GM23248 (cell line): ENCODE results near the gene IFIT1B. TPM values are rescaled to one million over a fixed set of nuclear protein-coding genes. Genes with fewer than 3 reads are reported as not detected.

ENCODE experiments used
- DNase-seq: peaks from one replicate; pipeline ENCODE4 v3.0.0-alpha.2; 2015
- H2AFZ ChIP-seq: fragments of 200-600 bp; sonication (generic); 2 replicates; pipeline ENCODE4 v1.6.1; 2016; ENCODE audit warnings: antibody characterized with exemption
- H3F3A ChIP-seq: fragments of 200-600 bp; sonication (generic); 2 replicates; pipeline ENCODE4 v1.6.1; 2016; ENCODE audit warnings: mild to moderate bottlenecking, antibody characterized with exemption, mixed run types; ENCODE audit not compliant: insufficient read depth
- H3K27ac ChIP-seq: fragments of 200-600 bp; sonication (generic); 2 replicates; pipeline ENCODE4 v1.5.1; 2016; ENCODE audit warnings: mild to moderate bottlenecking
- H3K27me3 ChIP-seq: fragments of 200-600 bp; sonication (generic); replicated peaks from 2 replicates; pipeline ENCODE4 v1.6.1; 2016; ENCODE audit warnings: mild to moderate bottlenecking; ENCODE audit not compliant: insufficient read depth
- H3K36me3 ChIP-seq: fragments of 200-600 bp; sonication (generic); 2 replicates; pipeline ENCODE4 v1.6.1; 2016; ENCODE audit warnings: low read depth, mild to moderate bottlenecking
- H3K4me1 ChIP-seq: fragments of 200-600 bp; sonication (generic); 2 replicates; pipeline ENCODE4 v1.6.1; 2016; ENCODE audit warnings: mild to moderate bottlenecking; ENCODE audit not compliant: insufficient read depth
- H3K4me2 ChIP-seq: fragments of 200-600 bp; sonication (generic); one replicate; pipeline ENCODE4 v1.6.1; 2016; ENCODE audit warnings: mild to moderate bottlenecking; ENCODE audit not compliant: unreplicated experiment
- H3K4me3 ChIP-seq: fragments of 200-600 bp; sonication (generic); 2 replicates; pipeline ENCODE4 v1.5.1; 2016; ENCODE audit warnings: mild to moderate bottlenecking
- H3K79me2 ChIP-seq: fragments of 200-600 bp; sonication (generic); 2 replicates; pipeline ENCODE4 v1.6.1; 2016; ENCODE audit warnings: mild to moderate bottlenecking; ENCODE audit not compliant: insufficient read depth
- H3K9ac ChIP-seq: fragments of 200-600 bp; sonication (generic); 2 replicates; pipeline ENCODE4 v1.6.1; 2016; ENCODE audit warnings: mild to moderate bottlenecking
- H3K9me2 ChIP-seq: fragments of 200-600 bp; sonication (generic); 2 replicates; pipeline ENCODE4 v1.6.1; 2016; ENCODE audit warnings: mixed run types, mild to moderate bottlenecking, moderate library complexity; ENCODE audit not compliant: insufficient read depth
- H3K9me3 ChIP-seq: fragments of 200-600 bp; sonication (generic); one replicate; pipeline ENCODE4 v1.6.1; 2017; ENCODE audit warnings: low read depth
- H4K20me1 ChIP-seq: fragments of 200-600 bp; sonication (generic); 2 replicates; pipeline ENCODE4 v1.6.0; 2016; ENCODE audit not compliant: insufficient read depth
- EZH2 ChIP-seq: fragments of 200-600 bp; sonication (generic); IDR thresholded peaks from 2 replicates; pipeline ENCODE4 v1.6.1; 2018; ENCODE audit warnings: antibody characterized with exemption, mild to moderate bottlenecking; ENCODE audit not compliant: insufficient read depth, poor library complexity, severe bottlenecking
- EZH2phosphoT487 ChIP-seq: fragments of 200-600 bp; sonication (generic); IDR thresholded peaks from 2 replicates; pipeline ENCODE4 v1.6.1; 2018; ENCODE audit warnings: antibody characterized with exemption, moderate library complexity, mild to moderate bottlenecking, low read depth; ENCODE audit not compliant: insufficient read depth
- WGBS, 2 experiments: methylation state at CpG; one replicate each; pipeline ENCODE4 v1.1.6; 2015 to 2017; ENCODE audit warnings: low lambda C conversion rate in 2 of 2, low coverage in 1 of 2; ENCODE audit errors: missing lambda C conversion rate in 2 of 2; 5-methylcytosine and 5-hydroxymethylcytosine counted together
- in situ Hi-C: fragments of 300-500 bp; cut with MboI; formaldehyde crosslinking; loops from 2 replicates; pipeline ENCODE4 v1.15.0; 2020
- polyA plus RNA-seq: library from polyadenylated mRNA; unstranded; fragments of >200 nt; fragmentation: Nextera tagmentation; extraction: Ambion mirVana; gene quantifications from 2 replicates; pipeline ENCODE4 v1.2.1, GENCODE V29; 2016
- total RNA-seq: library from RNA; depleted of rRNA; stranded (reverse); fragments of >200 nt; shearing (Covaris generic); gene quantifications from 2 replicates; pipeline ENCODE4 v1.2.3, GENCODE V29; 2014

Gene IFIT1B
- total and polyA plus RNA-seq, 2 experiments from 2014 or later, result not detected

DNA sequence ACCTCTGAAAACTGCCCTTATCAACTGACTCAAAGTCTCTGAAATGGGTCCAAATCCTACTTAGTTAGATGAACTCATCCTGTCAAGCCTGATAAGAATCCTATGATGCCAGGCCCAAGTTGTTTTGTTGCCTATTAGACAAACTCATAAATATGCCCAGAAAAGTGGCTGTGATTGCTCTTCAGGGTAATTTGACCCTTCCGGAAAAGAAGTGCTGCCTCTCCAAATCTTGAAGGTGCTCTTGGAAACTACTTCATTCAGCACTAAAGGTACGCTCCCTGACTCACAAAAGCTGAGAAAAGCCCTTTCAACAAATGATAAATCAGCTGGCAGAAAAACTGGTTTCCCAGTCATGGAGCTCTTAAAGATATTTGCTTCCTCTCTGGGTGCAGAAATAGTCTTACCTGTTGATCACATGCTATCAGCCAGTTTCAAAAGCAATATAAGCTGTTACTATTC is 43.2 kb downstream of the IFIT1B start:
- H3K79me2 ChIP-seq, result peaks cover 29% of the 10 kb centered on the region
- H3K9me3 ChIP-seq, result no peaks in the 10 kb centered on the region
- H3K4me1 ChIP-seq, result peaks cover 9% of the 10 kb centered on the region
- no peak overlapping the region for H3K4me3 ChIP-seq
- DNase-seq, result no peak
- H3K27me3 ChIP-seq, result no peaks in the 10 kb centered on the region
- no peaks in the 10 kb centered on the region for H4K20me1 ChIP-seq
- H3F3A ChIP-seq, result no peaks in the 10 kb centered on the region
- in situ Hi-C loops, result loop anchor here (25.0 kb wide), 1 partner anchor 291 kb away; the partner anchor contains the start of gene KIF20B
- WGBS, 2 experiments, result 93 to 96% methylated on average over 2 of the region's 2 CpGs
- no peak overlapping the region for H3K27ac ChIP-seq
- H3K4me2 ChIP-seq, result no peak overlapping the region
- TF ChIP-seq EZH2 (no peak), EZH2phosphoT487 (no peak)
- peaks cover 22% of the 10 kb centered on the region; the same call in 1 of the 2 replicates for H3K36me3 ChIP-seq
- no peak overlapping the region for H3K9ac ChIP-seq
- no peaks in the 10 kb centered on the region for H3K9me2 ChIP-seq
- no peak overlapping the region for H2AFZ ChIP-seq

- no peak overlapping the region for H3K4me2 ChIP-seq
- H3K9me2 ChIP-seq, result no peaks in the 10 kb centered on the region
- no peak overlapping the region; the same call in 1 of the 2 replicates for H2AFZ ChIP-seq
- in situ Hi-C loops, result loop anchor here (25.0 kb wide), 1 partner anchor 287 kb away; the partner anchor contains the start of gene KIF20B
- TF ChIP-seq EZH2phosphoT487, result no peak
- no peak for TF ChIP-seq EZH2
- H3K27ac ChIP-seq, result no peak overlapping the region
- no peaks in the 10 kb centered on the region for H3K79me2 ChIP-seq
- no peaks in the 10 kb centered on the region for H3K27me3 ChIP-seq
- H3K9ac ChIP-seq, result no peak overlapping the region
- peaks cover 7% of the 10 kb centered on the region; the same call in 1 of the 2 replicates for H3F3A ChIP-seq
- no peaks in the 10 kb centered on the region for H4K20me1 ChIP-seq
- H3K36me3 ChIP-seq, result peaks cover 4% of the 10 kb centered on the region; the same call in 1 of the 2 replicates
- peaks cover 23% of the 10 kb centered on the region for H3K4me1 ChIP-seq
- WGBS, 2 experiments, result 90 to 92% methylated on average over 5 of the region's 5 CpGs
- H3K4me3 ChIP-seq, result no peak overlapping the region
- no peaks in the 10 kb centered on the region for H3K9me3 ChIP-seq
- no peak for DNase-seq
Measured at GRCh38 chr10:89425000-89425399, 47.1 kb downstream of the IFIT1B start.

- no peak for TF ChIP-seq EZH2
- no peak for TF ChIP-seq EZH2phosphoT487
- Histone ChIP-seq H3K9ac (no peak overlapping the region), H3K79me2 (no peaks in the 10 kb centered on the region), H4K20me1 (no peaks in the 10 kb centered on the region), H3K9me2 (no peaks in the 10 kb centered on the region), H3K4me3 (no peak overlapping the region), H3K27ac (no peak overlapping the region), H3K4me2 (no peak overlapping the region), H3K4me1 (peaks cover 23% of the 10 kb centered on the region), H3K36me3 (no peaks in the 10 kb centered on the region), H3F3A (peaks cover 7% of the 10 kb centered on the region; the same call in 1 of the 2 replicates), H3K9me3 (no peaks in the 10 kb centered on the region), H2AFZ (0 out of 2 replicates have a peak overlapping the region, but pooled peaks have one; percentile 5), H3K27me3 (no peaks in the 10 kb centered on the region)
- in situ Hi-C loops, result no loop called here
- WGBS, 2 experiments, result 52 to 56% methylated on average over 5 of the region's 5 CpGs
- DNase-seq, result peak; percentile 74
Measured at GRCh38 chr10:89426230-89426868, 48.5 kb downstream of the IFIT1B start.

DNA sequence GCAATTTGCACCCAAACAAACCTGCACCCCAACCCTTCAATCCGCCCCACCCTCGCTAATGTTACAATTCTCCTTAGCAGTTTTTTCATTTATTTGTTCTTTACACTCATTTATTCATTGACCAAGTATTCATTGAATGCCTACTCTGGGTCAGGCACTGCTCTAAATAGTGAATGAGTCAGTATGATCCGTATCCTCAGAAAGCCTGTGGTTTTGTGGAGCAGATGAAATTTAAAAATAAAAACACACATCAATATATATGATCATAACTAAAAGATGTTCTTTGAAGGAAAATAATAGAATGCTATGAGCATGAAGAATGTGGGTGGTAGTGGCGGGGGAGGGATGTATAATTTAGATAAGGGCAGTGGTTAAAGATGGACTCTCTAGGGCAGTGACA is 49.8 kb downstream of the IFIT1B start:
- TF ChIP-seq EZH2 (no peak), EZH2phosphoT487 (no peak)
- no peak overlapping the region for H2AFZ ChIP-seq
- in situ Hi-C loops, result no loop called here
- H3K9me3 ChIP-seq, result no peaks in the 10 kb centered on the region
- peak; percentile 87 for DNase-seq
- H3K4me1 ChIP-seq, result peaks cover 33% of the 10 kb centered on the region
- peaks cover 7% of the 10 kb centered on the region; the same call in 1 of the 2 replicates for H3F3A ChIP-seq
- no peaks in the 10 kb centered on the region for H3K36me3 ChIP-seq
- no peak overlapping the region for H3K9ac ChIP-seq
- H4K20me1 ChIP-seq, result no peaks in the 10 kb centered on the region
- H3K4me2 ChIP-seq, result peak overlapping the region; percentile 83
- peak overlapping the region; percentile 24; the same call in 1 of the 2 replicates for H3K4me3 ChIP-seq
- H3K27me3 ChIP-seq, result no peaks in the 10 kb centered on the region
- no peaks in the 10 kb centered on the region for H3K79me2 ChIP-seq
- H3K9me2 ChIP-seq, result no peaks in the 10 kb centered on the region
- no peak overlapping the region for H3K27ac ChIP-seq
- WGBS, 2 experiments, result 8 to 10% methylated on average over 4 of the region's 4 CpGs
